Measurements from ENCODE around the gene ZNF367.

ZNF367 gene

GRCh38 chr9:96436063-96436455, 17.9 kb upstream of the ZNF367 start:
- no peak overlapping the region for H3K4me3 ChIP-seq (ENCODE audit: low read depth, low read length, poor library complexity, severe bottlenecking)
- no peak overlapping the region for H3K4me2 ChIP-seq (ENCODE audit: low read length)
- H3K36me3 ChIP-seq (ENCODE audit: insufficient read depth, low read length): no peaks in the 10 kb centered on the region
- no peaks in the 10 kb centered on the region for H3K27me3 ChIP-seq (ENCODE audit: insufficient read depth, low read length)
- H3K9me3 ChIP-seq (ENCODE audit: low read length): no peaks in the 10 kb centered on the region
- H3K27ac ChIP-seq (ENCODE audit: low read depth, low read length, poor library complexity, severe bottlenecking): no peak overlapping the region
- H3K4me1 ChIP-seq (ENCODE audit: insufficient read depth, low read length, severe bottlenecking): no peaks in the 10 kb centered on the region
- no peaks in the 10 kb centered on the region for H3K79me2 ChIP-seq (ENCODE audit: insufficient read depth, low read length)
- H3K9me2 ChIP-seq (ENCODE audit: low read depth, low read length): no peaks in the 10 kb centered on the region
- no peak overlapping the region for H2AFZ ChIP-seq (ENCODE audit: low read length)
- H3K9ac ChIP-seq (ENCODE audit: low read length): no peak overlapping the region
- no peaks in the 10 kb centered on the region for H4K20me1 ChIP-seq (ENCODE audit: insufficient read depth, low read length)
- no peaks in the 10 kb centered on the region for H3F3A ChIP-seq (ENCODE audit: insufficient read depth, low read length)
- no peak for TF ChIP-seq CTCF (IDR thresholded peaks at IDR 0.05; ENCODE audit: low read length)
- no peak for TF ChIP-seq EZH2 (IDR thresholded peaks at IDR 0.05; ENCODE audit: borderline replicate concordance, low read length)

- H3K4me3 ChIP-seq (ENCODE audit: low read depth, low read length, poor library complexity, severe bottlenecking): no peak overlapping the region
- H3K9me3 ChIP-seq (ENCODE audit: low read length): no peaks in the 10 kb centered on the region
- H3K9me2 ChIP-seq (ENCODE audit: low read depth, low read length): no peaks in the 10 kb centered on the region
- H3K4me1 ChIP-seq (ENCODE audit: insufficient read depth, low read length, severe bottlenecking): no peaks in the 10 kb centered on the region
- H3K27me3 ChIP-seq (ENCODE audit: insufficient read depth, low read length): no peaks in the 10 kb centered on the region
- H3K4me2 ChIP-seq (ENCODE audit: low read length): no peak overlapping the region
- H3K36me3 ChIP-seq (ENCODE audit: insufficient read depth, low read length): no peaks in the 10 kb centered on the region
- H3K9ac ChIP-seq (ENCODE audit: low read length): no peak overlapping the region
- no peak overlapping the region for H3K27ac ChIP-seq (ENCODE audit: low read depth, low read length, poor library complexity, severe bottlenecking)
- H2AFZ ChIP-seq (ENCODE audit: low read length): no peak overlapping the region
- H3F3A ChIP-seq (ENCODE audit: insufficient read depth, low read length): no peaks in the 10 kb centered on the region
- H4K20me1 ChIP-seq (ENCODE audit: insufficient read depth, low read length): no peaks in the 10 kb centered on the region
- TF ChIP-seq CTCF (IDR thresholded peaks at IDR 0.05; ENCODE audit: low read length): no peak
- no peak for TF ChIP-seq EZH2 (IDR thresholded peaks at IDR 0.05; ENCODE audit: borderline replicate concordance, low read length)
- H3K79me2 ChIP-seq (ENCODE audit: insufficient read depth, low read length): no peaks in the 10 kb centered on the region
These were observed 17.2 kb upstream of the ZNF367 start for GRCh38 chr9:96435345-96435744.

GRCh38 chr9:96430377-96430776, 12.2 kb upstream of the ZNF367 start:
- no peaks in the 10 kb centered on the region for H3F3A ChIP-seq (ENCODE audit: insufficient read depth, low read length)
- H3K27ac ChIP-seq (ENCODE audit: low read depth, low read length, poor library complexity, severe bottlenecking): no peak overlapping the region
- no peak for TF ChIP-seq CTCF (IDR thresholded peaks at IDR 0.05; ENCODE audit: low read length)
- TF ChIP-seq EZH2 (IDR thresholded peaks at IDR 0.05; ENCODE audit: borderline replicate concordance, low read length): no peak

More at GRCh38 chr9:96430377-96430776, 12.2 kb upstream of the ZNF367 start:
- no peaks in the 10 kb centered on the region for H3K9me2 ChIP-seq (ENCODE audit: low read depth, low read length)
- H2AFZ ChIP-seq (ENCODE audit: low read length): no peak overlapping the region
- no peaks in the 10 kb centered on the region for H3K4me1 ChIP-seq (ENCODE audit: insufficient read depth, low read length, severe bottlenecking)
- no peak overlapping the region for H3K4me3 ChIP-seq (ENCODE audit: low read depth, low read length, poor library complexity, severe bottlenecking)
- no peak overlapping the region for H3K4me2 ChIP-seq (ENCODE audit: low read length)
- no peaks in the 10 kb centered on the region for H4K20me1 ChIP-seq (ENCODE audit: insufficient read depth, low read length)
- no peaks in the 10 kb centered on the region for H3K36me3 ChIP-seq (ENCODE audit: insufficient read depth, low read length)
- H3K9me3 ChIP-seq (ENCODE audit: low read length): no peaks in the 10 kb centered on the region
- no peak overlapping the region for H3K9ac ChIP-seq (ENCODE audit: low read length)
- no peaks in the 10 kb centered on the region for H3K27me3 ChIP-seq (ENCODE audit: insufficient read depth, low read length)
- no peaks in the 10 kb centered on the region for H3K79me2 ChIP-seq (ENCODE audit: insufficient read depth, low read length)

Data from OCI-LY1 (cell line).